HG03095 (cell line): ENCODE measurements around the gene ALPL.
"Not testable (repeated sequence)": the region's sequence is repeated elsewhere in the genome, so short reads cannot be mapped to it uniquely, and the experiment has no call there.

Source experiments
- ATAC-seq: cut with Tn5 transposase; IDR thresholded peaks from one replicate; pipeline ENCODE4 v1.9.1; 2021; ENCODE audit warnings: moderate library complexity; ENCODE audit not compliant: unreplicated experiment

ALPL gene

DNA sequence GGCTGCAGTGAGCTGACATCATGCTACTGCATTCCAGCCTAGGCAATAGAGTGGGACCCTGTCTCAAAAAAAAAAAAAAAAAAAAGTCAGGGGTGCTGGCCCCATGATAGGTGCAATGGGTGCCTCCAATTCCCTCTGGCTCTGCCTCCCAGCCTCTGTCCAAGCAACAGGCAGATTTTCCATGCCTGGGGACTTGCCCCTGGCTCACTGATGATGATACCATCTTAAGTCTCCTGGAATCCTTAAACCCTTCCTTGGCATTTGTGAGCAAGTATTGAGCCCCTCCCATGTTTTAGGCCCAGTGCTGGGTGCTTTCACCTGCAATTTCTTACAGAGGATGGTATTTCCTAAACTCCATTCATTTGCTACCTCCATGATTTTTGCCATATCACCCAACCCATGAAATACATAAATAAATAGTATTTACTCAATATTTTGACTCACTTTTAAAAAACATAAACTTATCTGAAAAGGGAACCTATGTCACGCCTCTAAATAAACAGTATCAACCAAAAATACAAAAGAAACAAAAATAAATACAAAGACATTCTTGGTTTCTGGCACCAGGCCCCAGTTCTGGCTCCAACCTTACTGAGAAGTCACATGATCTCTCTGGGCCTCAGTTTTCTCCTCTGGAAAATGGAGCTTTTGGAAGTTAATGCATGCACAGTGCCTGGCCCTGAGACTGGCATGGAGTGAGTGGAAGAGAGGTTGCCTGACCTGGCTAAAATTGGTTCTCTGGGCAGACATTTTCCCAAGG, 1.5 kb upstream of the ALPL start:
- no peak for ATAC-seq

DNA sequence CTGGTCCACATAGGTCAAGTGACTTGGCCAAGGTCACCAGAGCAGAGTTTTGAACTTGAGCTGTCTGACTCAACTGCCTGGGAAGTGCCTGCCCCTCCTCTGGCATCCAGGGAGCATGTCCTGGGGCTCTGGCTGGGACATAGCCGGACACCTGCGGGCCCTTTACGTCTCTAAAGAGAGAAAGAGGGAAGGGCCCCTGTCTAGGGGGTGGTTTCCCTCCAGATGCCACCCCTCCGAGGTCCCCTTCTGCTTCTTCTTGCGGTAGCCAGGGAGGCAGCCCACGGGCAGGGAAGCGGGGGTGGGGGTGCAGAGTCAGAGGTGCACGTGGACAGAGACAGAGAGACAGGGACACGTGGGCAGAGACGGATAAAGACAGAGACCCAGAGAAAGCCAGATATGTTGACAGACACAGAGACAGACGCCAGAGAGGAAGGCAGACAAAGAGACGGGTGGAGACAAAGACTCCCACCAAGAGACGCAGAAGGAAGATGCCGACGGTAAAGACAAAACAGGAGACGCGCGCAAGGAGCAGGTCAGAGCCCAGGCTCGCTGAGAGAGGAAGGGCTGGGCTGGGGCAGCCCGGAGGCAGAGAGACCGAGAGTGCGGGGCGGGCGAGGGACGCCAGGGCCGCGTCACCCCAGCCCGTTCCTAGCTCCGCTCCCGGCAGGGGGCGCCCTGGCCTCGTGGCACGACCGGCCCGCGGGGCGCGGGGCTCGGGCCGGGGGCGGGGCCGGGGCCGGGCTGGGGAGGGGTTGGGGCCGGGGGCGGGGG, 458 bp upstream of the ALPL start:
- no peak for ATAC-seq

DNA sequence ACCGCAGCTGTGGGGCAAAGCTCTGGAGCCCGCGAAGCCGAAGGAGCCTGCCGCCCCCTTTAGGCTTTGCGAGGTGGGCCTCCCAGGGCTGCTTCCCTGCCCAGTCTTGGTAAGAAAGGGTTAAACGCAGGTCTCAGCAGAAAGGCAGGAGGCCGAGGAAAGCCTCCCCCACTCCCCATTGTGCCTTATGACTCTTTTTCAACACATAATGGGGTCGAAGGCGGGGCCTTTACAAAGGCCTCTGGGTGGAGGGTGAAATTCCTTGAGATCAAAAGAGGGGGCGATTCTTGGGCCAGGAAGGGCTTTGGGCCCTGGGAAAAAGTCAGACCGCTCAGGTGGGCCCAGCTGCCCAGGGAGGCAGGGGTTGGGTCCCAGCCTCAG, 880 bp downstream of the ALPL start:
- no peak for ATAC-seq

DNA sequence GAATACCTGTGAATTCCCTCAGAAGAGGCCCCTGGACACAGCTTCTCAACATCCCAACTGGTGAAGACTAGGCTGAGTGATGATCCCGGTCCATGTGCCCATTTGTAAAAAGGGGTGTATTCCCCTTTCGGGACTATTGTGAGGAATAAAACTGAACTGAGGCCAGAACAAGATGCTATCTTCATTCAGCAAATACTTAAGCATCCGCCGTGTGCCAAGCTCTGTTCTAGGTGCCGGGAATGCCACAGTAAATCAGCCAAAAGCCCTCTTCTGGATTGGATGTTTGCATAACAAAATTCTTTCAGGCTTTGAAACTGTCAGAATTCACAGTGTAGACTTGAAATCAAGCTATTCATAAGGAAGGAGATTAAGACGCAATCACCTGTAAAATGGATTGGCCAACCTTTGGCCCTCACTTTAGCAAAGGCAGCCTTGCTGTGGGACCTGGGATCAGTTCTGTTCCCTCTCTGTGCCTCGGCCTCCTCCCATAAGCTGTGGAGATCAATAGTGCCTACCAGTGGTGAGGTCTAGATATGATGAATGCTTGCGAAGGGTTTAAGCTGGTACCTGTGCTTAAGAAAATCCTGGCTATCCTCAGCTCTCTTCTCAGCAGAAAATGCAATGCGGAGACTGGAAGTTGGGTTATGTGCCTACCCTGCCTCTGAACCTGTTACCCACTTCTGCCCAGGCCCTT, 1.8 kb downstream of the ALPL start:
- ATAC-seq, result no peak

DNA sequence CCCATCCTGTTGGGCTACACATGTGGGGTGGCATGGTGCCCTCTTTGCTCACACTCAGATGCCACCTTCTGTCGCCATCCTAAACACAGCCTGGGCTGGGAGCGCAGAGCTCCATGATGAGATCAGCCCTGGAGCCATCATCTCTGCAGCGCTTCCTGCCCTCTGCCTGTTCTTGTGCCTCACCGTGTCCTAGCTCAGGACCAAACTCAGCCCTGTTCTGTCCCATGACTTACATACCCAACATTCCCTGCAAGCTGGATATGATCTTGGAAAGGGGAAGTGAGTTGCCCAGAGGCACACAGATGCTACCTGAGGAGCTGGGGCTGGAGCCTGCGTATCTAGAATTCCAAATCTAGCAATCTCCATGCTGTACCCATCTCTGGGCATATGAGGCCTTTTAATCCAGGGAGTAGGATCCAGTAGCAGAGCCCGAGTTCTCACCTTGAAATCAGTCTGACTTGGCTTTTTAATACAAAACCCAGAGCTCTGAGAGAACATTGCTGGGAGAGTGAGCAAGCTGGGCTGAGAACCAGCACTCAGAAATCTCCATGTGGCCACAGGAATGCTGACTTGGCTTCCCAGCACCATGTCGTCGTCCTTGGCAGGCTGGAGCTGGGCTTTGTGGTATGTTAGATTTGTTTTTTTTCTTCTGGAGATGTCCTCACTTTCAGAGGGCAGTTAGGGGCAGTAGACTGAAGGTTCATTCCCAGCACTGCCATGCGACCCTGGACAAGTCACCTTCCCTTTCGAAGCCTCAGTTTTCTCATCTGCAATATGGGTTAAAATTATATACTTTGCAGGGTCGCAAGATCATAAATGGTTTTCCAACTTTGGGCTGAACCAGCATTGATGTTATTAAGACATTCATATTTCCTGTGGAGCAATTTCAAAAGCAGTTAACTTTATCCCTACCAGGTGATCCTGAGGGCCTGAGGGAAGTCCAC, 2.6 kb downstream of the ALPL start:
- no peak for ATAC-seq

DNA sequence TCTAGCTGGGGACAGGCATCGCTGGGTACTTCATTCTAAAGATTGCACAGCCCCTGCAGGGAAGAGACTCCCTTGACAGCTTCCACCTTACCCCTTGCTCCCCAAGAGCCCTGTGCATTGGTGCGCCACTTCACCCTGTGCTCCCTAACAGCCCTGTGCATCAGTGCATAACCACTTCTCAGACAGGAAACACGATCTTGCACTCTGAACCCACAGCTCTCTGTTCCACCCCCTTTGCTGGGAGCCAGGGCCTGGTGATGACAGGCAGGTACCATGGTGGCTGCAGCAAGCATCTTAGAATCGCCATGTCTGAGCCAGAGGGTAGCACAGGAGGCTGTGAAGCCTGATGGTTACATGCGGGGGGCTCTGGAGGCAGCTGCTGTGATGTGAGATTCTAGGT, 5.0 kb downstream of the ALPL start:
- peak; percentile 86 for ATAC-seq

DNA sequence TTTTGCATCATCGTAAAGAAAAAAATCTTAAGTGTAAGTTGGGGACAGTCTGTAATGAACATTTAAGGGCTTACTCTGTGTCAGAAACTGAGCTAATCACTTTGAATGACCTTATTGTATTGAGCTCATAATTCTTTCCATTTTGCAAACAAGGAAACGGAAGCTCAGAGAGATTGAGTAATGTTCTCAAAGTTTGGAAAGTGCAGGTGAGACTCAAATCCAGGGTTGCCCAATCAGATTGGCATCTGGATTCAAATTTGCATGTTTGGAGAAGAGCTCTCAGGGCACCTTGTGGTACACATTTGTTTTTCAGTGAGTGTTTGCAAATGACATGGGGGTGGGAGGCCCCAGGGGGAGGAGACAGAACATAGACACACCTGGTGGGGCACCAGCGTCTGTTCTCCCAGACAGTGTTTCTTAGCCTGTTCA, 8.0 kb downstream of the ALPL start:
- ATAC-seq, result no peak

DNA sequence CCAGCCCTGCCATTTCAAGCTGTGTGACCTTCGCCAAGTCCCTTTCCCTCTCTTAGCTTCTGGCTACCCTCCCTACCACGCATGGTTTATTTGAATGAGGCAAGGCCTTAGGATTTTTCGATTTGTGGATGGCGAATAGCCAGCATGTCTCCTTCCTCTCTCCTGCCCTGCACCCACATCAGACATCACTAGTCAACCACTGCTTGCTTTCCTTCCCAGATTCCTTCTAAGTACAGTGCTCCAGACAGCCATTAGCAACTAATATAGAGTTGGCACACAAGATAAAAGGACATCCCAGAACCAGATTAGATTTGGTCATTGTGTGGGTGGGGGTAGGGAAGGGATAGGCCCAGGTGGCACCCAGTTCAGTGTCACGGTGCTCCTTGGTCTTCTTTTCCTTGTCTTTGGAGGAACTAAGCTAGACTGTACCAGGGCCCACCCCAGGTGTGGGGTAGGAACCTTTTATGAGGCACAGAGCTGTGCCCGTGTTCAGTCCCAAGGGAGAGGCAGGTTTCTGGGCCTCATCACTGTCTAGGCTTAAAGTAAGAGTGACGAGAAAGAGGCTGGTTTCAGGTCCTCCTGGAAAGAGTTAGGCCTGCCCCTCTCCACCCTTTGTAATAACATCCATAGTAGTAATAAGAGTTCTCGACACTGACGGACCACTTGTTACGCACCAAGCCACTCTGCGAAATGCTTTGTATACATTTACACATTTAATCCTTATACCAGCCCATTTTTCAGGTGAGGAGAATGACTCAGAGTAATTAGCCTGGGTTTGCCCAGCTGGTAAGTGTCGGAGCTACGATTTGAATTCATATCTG, 8.6 kb downstream of the ALPL start:
- no peak for ATAC-seq

DNA sequence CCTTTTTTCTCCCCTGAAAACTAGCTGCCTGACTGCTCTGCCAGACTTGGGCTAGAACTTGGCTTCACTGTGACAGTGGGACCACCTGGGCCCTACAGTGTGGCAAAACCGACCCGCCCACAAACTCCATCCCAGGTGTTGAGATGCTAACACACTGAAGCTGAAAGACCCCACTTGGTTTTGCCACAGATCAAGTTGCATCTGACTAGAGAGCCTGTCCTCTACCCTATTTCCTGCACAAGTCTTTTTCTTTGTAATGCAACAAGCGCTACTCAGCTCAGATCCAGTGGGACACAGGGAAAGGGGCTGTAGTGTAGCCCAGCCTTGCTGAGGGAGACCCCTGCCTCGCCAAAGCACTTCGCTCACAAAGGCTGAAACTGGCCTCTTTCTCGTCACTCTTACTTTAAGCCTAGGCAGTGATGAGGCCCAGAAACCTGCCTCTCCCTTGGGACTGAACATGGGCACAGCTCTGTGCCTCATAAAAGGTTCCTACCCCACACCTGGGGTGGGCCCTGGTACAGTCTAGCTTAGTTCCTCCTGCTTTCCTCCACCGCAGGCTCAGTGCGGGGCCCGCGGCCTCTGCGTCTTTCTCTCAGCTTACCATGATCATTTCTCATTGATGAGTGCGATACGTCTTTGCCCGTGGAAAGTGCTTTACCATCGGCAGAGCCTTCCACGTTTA, 9.7 kb downstream of the ALPL start:
- no peak for ATAC-seq

DNA sequence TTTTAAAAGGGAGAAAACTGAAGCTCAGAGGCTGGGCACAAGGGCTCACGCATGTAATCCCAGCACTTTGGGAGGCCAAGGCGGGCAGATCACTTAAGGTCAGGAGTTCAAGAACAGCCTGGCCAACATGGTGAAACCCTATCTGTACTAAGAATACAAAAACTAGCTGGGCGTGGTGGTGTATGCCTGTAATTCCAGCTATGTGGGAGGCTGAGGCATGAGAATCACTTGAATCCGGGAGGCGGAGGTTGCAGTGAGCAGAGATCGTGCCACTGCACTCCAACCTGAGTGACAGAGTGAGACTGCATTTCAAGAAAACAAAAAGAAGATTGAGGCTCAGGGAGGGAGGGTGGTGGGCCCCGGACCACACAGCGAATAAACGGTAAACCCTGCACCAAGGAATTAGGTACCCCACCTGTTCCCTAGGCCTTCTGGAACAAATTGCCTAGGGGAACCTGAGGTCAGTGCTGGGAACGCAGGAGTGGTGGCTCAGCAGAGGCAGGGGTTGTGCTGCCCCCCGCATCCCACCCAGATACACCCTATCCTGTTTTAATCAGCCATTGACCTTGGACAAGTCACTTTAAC, 10.4 kb downstream of the ALPL start:
- not testable (repeated sequence) for ATAC-seq

DNA sequence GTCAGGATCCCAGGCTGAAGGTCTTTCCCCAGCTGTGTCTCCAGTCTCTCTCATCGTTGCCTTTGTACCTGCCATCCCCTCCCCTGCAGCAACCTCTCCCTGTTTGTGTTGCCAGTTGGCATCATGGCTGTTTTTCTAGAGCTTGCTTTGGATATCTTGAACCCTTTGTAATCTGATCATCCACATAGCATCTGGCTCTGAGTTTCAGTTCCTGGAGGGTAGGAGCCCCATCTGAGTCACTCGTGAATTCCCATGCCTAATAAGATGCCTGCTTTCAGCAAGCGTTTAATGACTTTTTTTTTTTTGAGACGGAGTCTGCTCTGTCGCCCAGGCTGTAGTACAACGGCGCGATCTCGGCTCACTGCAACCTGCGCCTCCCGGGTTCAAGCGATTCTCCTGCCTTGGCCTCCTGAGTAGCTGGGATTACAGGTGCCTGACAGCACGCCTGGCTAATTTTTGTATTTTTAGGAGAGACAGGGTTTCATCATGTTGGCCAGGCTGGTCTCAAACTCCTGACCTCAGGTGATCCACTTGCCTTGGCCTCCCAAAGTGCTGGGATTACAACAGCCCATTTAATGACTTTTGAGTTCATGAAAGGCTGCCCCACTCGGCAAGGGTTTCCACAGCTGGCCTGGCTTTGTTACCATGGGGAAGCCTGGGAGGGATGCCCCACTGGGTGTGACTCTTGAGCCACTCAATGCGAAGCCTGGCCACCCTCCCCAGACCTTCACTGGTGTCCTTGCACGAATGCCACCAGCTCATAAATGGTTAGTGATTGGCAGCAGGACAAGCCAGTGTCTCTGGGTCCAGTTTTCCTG, 11.9 kb downstream of the ALPL start:
- ATAC-seq, result no peak

DNA sequence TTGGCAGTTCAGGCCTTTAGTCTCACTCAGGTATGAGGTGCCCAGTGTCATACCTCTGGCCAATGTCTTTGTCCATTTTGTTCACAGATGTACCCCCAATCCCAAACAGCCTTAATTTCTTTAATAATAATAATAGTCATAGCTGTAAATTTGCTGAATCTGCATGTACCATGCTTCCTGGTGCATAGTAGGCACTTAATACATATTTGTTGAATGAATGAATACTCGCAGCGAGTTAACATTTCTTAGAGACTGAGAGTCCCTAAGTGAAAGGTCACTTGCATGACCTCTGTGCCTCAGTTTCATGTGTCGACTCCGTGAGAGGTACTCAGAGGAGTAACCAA, 12.5 kb downstream of the ALPL start:
- no peak for ATAC-seq

DNA sequence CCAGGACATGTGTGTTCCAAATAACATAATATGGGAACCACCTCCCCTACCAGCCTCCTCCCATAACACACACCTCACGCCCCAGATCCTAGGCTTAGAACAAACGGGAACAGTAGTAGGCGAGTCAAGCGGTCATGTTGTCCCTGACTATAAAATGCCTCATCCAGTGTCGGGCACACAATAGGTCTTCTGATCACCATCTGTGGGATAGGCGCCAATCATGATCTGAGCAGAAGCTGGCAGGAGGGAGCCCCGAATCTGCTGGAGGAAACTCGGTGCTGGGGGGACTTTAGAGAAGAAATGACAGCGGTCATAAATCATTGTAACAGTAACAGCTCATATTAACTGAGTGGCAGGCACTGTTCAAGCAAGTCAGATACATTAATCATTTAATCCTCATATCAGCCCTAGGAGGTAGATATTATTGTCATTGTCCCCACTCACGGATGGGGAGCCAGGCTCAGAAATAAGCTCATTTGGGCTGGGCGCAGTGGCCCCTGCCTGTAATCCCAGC, 13.4 kb downstream of the ALPL start:
- no peak for ATAC-seq

DNA sequence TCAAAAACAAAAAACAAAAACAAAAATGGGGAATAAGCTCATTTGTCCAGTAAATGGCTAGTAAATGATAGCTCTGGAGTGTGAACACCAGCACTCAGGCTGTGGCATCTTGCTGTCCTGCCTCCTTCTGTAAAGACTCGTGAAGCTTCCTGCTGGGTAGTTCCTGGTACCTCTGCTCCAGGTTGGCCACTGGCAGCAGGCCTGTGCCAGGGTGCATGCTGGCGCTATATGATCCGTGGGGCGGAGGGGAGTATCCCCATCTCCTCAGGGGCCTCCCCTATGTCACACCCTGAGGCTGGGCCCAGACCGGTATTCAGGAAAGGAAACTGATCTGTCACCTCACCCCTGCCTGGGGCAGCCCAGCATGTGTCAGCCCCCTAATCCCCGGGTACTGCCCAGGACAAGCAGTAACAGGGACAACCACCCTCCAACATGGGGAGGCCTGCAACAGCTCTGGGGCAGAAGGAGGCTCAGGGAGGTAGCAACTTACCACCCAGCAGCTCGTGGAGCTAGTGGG, 14.1 kb downstream of the ALPL start:
- ATAC-seq, result no peak

DNA sequence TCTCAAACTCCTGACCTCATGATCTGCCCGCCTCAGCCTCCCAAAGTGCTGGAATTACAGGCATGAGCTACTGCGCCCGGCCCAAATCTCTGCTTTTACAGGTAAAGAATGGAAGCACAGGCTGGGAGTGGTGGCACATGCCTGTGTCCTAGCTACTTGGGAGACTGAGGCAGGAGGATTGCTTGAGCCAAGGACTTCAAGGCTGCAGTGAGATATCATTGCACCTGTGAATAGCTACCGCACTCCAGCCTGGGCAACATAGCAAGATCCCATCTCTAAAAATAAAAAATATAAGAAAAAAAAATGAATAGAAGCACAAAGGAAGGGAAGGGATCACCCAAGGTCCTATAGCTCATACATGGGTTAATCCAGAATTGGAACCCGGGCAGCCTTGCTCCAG, 15.0 kb downstream of the ALPL start:
- no peak for ATAC-seq

DNA sequence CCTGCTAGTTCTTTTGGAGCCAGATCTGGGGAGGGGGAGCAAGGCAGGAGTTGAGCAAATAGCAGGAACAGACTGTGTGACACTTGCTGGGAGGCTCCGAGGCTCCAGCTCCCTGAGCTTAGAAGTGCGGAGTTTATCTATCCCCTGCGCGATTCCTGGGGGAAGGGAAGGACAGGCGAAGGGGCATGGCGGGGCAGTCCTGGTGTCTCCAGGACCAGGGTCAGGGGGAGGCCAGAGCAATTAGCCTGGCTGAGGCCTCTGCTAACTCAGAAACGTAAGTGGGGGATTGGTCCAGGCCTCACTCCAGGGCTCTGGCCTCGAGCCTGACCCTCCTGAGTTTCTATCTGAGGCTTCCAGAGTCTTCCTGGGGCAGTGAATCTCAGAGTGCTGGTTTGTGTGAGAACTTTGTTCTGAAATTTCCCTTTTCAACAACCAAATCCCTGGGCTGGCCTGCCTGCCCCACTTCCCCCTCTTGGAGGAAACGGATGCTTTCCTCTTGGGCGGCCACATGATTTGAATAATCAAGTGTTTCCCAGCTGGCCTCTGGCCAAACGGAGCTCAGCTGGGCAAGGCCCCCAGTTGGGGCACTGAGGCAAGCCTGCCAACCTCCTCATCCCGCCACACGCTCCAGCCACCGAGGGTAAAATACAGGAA, 15.6 kb downstream of the ALPL start:
- no peak for ATAC-seq

DNA sequence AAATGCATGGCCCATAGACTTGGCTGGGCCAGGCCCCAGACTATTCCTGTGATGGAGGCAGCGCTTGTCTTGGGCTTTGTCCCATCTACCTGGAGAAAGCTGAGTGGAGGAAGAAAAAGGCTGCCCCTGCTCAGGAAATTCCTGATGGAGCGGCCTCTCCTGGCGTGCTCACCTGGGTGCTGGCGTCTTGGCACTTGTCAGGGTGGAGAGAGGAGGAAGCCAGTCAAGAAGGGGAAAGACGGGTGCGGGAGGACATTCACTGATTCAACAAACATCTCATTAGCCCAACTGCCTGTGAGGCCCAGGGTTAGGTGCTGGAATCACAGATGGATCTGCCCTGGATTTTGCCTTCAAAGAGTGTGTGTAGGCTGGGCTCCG, 16.1 kb downstream of the ALPL start:
- no peak for ATAC-seq
